Superior temporal gyrus (tissue), 1 donor: ENCODE measurements around the gene CLVS2.

Experiments used
- DNase-seq: peaks from one replicate; pipeline ENCODE4 v3.0.0-alpha.2; 2016; ENCODE audit errors: extremely low spot score

CLVS2 gene

GRCh38 chr6:123024976-123025375 lies 28.9 kb downstream of the CLVS2 start:
- DNase-seq, result no peak

GRCh38 chr6:123027408-123027807 lies 31.4 kb downstream of the CLVS2 start:
- no peak for DNase-seq

GRCh38 chr6:123028263-123028662 lies 32.2 kb downstream of the CLVS2 start:
- DNase-seq, result no peak

GRCh38 chr6:123030282-123030681 lies 34.2 kb downstream of the CLVS2 start:
- no peak for DNase-seq

GRCh38 chr6:123036648-123037047 lies 40.6 kb downstream of the CLVS2 start:
- peak; percentile 52 for DNase-seq

- no peak for DNase-seq
Observed at GRCh38 chr6:123039431-123039830, 43.4 kb downstream of the CLVS2 start.

- no peak for DNase-seq
Observed at GRCh38 chr6:123042401-123042800, 46.4 kb downstream of the CLVS2 start.

GRCh38 chr6:123044341-123044860 lies 48.4 kb downstream of the CLVS2 start:
- DNase-seq, result no peak

GRCh38 chr6:123053602-123054225 lies 57.7 kb downstream of the CLVS2 start:
- DNase-seq, result peak; percentile 51

- no peak for DNase-seq
Observed at GRCh38 chr6:123055256-123055655, 59.2 kb downstream of the CLVS2 start.

GRCh38 chr6:123062670-123063069 lies 66.6 kb downstream of the CLVS2 start:
- no peak for DNase-seq

- no peak for DNase-seq
Observed at GRCh38 chr6:123064038-123064437, 68.0 kb downstream of the CLVS2 start.

- DNase-seq, result no peak
Observed at GRCh38 chr6:123074616-123075015, 78.6 kb downstream of the CLVS2 start.

GRCh38 chr6:123085403-123085802 lies 89.4 kb downstream of the CLVS2 start:
- no peak for DNase-seq

GRCh38 chr6:123089226-123089625 lies 93.2 kb downstream of the CLVS2 start:
- DNase-seq, result no peak

GRCh38 chr6:123091091-123091895 lies 95.3 kb downstream of the CLVS2 start:
- DNase-seq, result peak; percentile 62

- no peak for DNase-seq
Observed at GRCh38 chr6:123091896-123092271, 95.8 kb downstream of the CLVS2 start.

GRCh38 chr6:123094795-123095194 lies 98.8 kb downstream of the CLVS2 start:
- no peak for DNase-seq

GRCh38 chr6:123105561-123105960 lies 109.5 kb downstream of the CLVS2 start:
- DNase-seq, result peak; percentile 21

- DNase-seq, result no peak
Observed at GRCh38 chr6:123116370-123116769, 120.3 kb downstream of the CLVS2 start.

- DNase-seq, result no peak
Observed at GRCh38 chr6:123117145-123117908, 121.3 kb downstream of the CLVS2 start.

GRCh38 chr6:123118811-123119210 lies 122.8 kb downstream of the CLVS2 start:
- DNase-seq, result no peak
